Esophagus muscularis mucosa (tissue), 4 donors: ENCODE measurements around the gene OR6Q1. TPM values are rescaled to one million over a fixed set of nuclear protein-coding genes. Genes with fewer than 3 reads are reported as not detected.

Experiments used
- DNase-seq: peaks from one replicate; pipeline ENCODE4 v3.0.0-alpha.2; 2017; ENCODE audit errors: extremely low spot score
- H3K27ac ChIP-seq, 4 donors: fragments of 200-600 bp; sonication (generic); replicated peaks in 1 of 4; 1 replicate in 3 of 4; 2 replicates in 1 of 4; pipeline ENCODE4 v1.5.1; 2016 to 2019; ENCODE audit warnings: mild to moderate bottlenecking in 1 of 4
- H3K27me3 ChIP-seq, 4 donors: fragments of 200-600 bp; sonication (generic); one replicate each; pipeline versions ENCODE4 v1.5.1 to v1.6.0; 2016 to 2019
- H3K36me3 ChIP-seq, 4 donors: fragments of 200-600 bp; sonication (generic); one replicate each; pipeline ENCODE4 v1.5.1; 2016 to 2019
- H3K4me1 ChIP-seq, 4 donors: fragments of 200-600 bp; sonication (generic); one replicate each; pipeline ENCODE4 v1.5.1; 2016 to 2019
- H3K4me3 ChIP-seq, 4 donors: fragments of 200-600 bp; sonication (generic); 1 replicate in 2 of 4; 2 replicates in 2 of 4; pipeline ENCODE4 v1.5.1; 2016 to 2019; ENCODE audit warnings: mild to moderate bottlenecking in 4 of 4, moderate library complexity in 1 of 4
- H3K9me3 ChIP-seq, 4 donors: fragments of 200-600 bp; sonication (generic); 1 replicate in 3 of 4; 2 replicates in 1 of 4; pipeline ENCODE4 v1.5.1; 2016 to 2019
- CTCF ChIP-seq, 3 experiments: fragments of 200-600 bp in 2 of 3; fragments of 450-650 bp in 1 of 3; sonication (generic) in 2 of 3; IDR thresholded peaks; one replicate each; pipeline ENCODE4 v1.5.1; 2017 to 2019; ENCODE audit warnings: antibody characterized with exemption in 3 of 3, mild to moderate bottlenecking in 2 of 3, moderate library complexity in 1 of 3
- EP300 ChIP-seq: sonication (generic); formaldehyde crosslinking; IDR thresholded peaks from one replicate; pipeline ENCODE4 v1.6.1; 2017; ENCODE audit warnings: antibody characterized with exemption
- POLR2A ChIP-seq: fragments of 450-650 bp; IDR thresholded peaks from one replicate; pipeline ENCODE4 v1.6.1; 2017; ENCODE audit warnings: antibody characterized with exemption, moderate library complexity, mild to moderate bottlenecking, low read depth
- POLR2AphosphoS5 ChIP-seq, 2 donors: sonication (generic); formaldehyde crosslinking; IDR thresholded peaks; one replicate each; pipeline ENCODE4 v1.6.1; 2017; ENCODE audit warnings: antibody characterized with exemption in 2 of 2
- WGBS: methylation state at CpG from one replicate; pipeline ENCODE4 v1.1.5; 2018; 5-methylcytosine and 5-hydroxymethylcytosine counted together
- intact Hi-C: fragments of 100-400 bp; cut with DNase I; formaldehyde crosslinking; loops from one replicate; pipeline ENCODE4 v1.15.1; 2023
- small RNA-seq, 3 donors: library from RNA; depleted of rRNA; stranded (forward); fragments of <200 nt; gene quantifications; one replicate each; pipeline ENCODE3, GENCODE V24; 2016
- total RNA-seq, 4 donors: library from RNA; depleted of rRNA; stranded (reverse); fragments of >200 nt; gene quantifications; one replicate each; pipeline versions ENCODE4 v1.1.0 to v1.2.1, GENCODE V29; 2016

Gene OR6Q1
- total RNA-seq, 4 donors from 2014 or later, result not detected

- intact Hi-C loops, result no loop called here
Measured at GRCh38 chr11:58070585-58070984, 39.8 kb downstream of the OR6Q1 start.

GRCh38 chr11:58075781-58076180, 45.0 kb downstream of the OR6Q1 start:
- H3K27me3 ChIP-seq, result no peaks in the 10 kb centered on the region
- no peaks in the 10 kb centered on the region for H3K9me3 ChIP-seq
- peak; percentile 31 for DNase-seq
- no peaks in the 10 kb centered on the region for H3K4me1 ChIP-seq
- H3K27ac ChIP-seq, result no peak overlapping the region
- no peaks in the 10 kb centered on the region for H3K36me3 ChIP-seq
- TF ChIP-seq EP300 (no peak), CTCF (IDR thresholded peaks at IDR 0.05) (no peak), POLR2A (no peak), POLR2AphosphoS5 (IDR thresholded peaks at IDR 0.05) (no peak)
- no peak overlapping the region for H3K4me3 ChIP-seq
- intact Hi-C loops, result no loop called here
- WGBS, result 42% methylated on average over 2 of the region's 2 CpGs

More at GRCh38 chr11:58070585-58070984, 39.8 kb downstream of the OR6Q1 start:
- Histone ChIP-seq H3K36me3 (no peaks in the 10 kb centered on the region), H3K4me1 (no peaks in the 10 kb centered on the region), H3K27ac (no peak overlapping the region), H3K4me3 (no peak overlapping the region), H3K27me3 (no peaks in the 10 kb centered on the region), H3K9me3 (no peaks in the 10 kb centered on the region)
- WGBS, result 89% methylated on average over 1 of the region's 1 CpG
- no peak for TF ChIP-seq POLR2AphosphoS5 (IDR thresholded peaks at IDR 0.05)
- no peak for TF ChIP-seq CTCF (IDR thresholded peaks at IDR 0.05)
- no peak for TF ChIP-seq POLR2A
- TF ChIP-seq EP300, result no peak
- DNase-seq, result peak; percentile 88

Small RNA genes lying within 50 kb of the gene (small RNA-seq; reads per million reads assigned to genes)
- gene RNU6-899P, result 0 reads per million in 3 donors

Other genes starting within 250 kb of the OR6Q1 start
- not detected for gene OR9Q1, start 7.1 kb upstream of the OR6Q1 start, total RNA-seq
- not detected for gene OR9I1, start 94.6 kb downstream of the OR6Q1 start, total RNA-seq
- not detected for gene OR9Q2, start 158.1 kb downstream of the OR6Q1 start, total RNA-seq
- not detected for gene OR1S2, start 173.2 kb downstream of the OR6Q1 start, total RNA-seq
- gene OR1S1, start 181.8 kb downstream of the OR6Q1 start, total RNA-seq, result not detected
- not detected for gene OR10Q1, start 198.0 kb downstream of the OR6Q1 start, total RNA-seq
- not detected for gene OR10W1, start 237.3 kb downstream of the OR6Q1 start, total RNA-seq